ENCODE results near the gene INPP5A. TPM values are rescaled to one million over a fixed set of nuclear protein-coding genes. Genes with fewer than 3 reads are reported as not detected.

Gene INPP5A
- total and polyA plus RNA-seq, 4 donors = 12.4 to 39.9 (median 28.2) TPM

DNA sequence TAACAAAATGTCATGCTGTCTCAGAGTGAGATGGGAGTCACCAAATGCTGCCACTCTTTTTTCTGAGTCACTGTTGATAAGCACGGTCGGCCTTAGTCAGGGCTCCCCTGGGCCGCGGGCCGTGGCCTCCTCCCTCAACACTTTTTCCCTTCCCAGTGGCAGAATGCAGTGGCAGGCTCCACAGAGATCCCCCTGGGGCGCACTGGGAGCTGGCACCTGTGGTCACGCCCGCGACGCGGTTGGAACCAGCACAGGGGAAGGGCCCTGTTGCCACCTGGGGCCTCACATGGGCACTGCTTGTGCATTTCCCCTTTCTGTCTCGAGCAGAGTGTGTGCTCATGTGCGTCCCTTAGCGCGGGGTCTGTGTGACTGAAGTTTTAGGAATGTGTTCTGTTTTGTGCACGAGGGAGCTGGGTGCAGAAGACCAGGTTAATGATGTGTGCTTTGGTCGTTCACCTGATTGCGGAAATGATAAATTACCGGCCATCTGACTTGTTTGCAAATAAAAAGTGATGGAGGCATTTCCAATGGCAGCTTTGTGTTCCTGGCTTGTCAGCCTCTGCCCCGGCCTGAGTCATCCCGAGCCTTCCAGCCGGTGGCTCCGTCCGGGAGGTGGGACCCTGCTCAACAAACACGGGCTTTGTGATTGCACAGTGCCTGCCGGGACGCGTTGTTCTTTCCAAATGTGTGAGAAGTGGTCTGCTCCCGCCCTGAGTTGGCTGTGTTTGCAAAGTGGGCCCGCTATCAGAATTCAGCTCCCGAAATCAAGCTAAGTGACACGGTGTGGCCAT lies 147.7 kb downstream of the INPP5A start:
- ATAC-seq (ENCODE audit: insufficient read depth, low FRiP score) (peak; percentile 78), DNase-seq (peak; percentile 23 to 44 (median 36))
- Histone ChIP-seq H3K4me3 (no peak overlapping the region), H3K27me3 (ENCODE audit: control insufficient read depth in 3 of 3, insufficient read depth in 3 of 3, low read length in 2 of 3) (no peaks in the 10 kb centered on the region), H3K9ac (ENCODE audit: insufficient read depth in 1 of 2, low read length in 2 of 2) (no peak overlapping the region), H3K4me1 (ENCODE audit: control insufficient read depth in 5 of 5, insufficient read depth in 5 of 5, low read length in 5 of 5) (peaks cover 0 to 12% (median 4%) of the 10 kb centered on the region in 5 donors), H3K9me3 (ENCODE audit: control insufficient read depth in 4 of 4, insufficient read depth in 3 of 4, low read length in 3 of 4) (no peaks in the 10 kb centered on the region), H3K27ac (ENCODE audit: low read depth in 1 of 2, low read length in 1 of 2) (peak overlapping the region in 1 of 2 donors; percentile 5), H3K36me3 (ENCODE audit: control insufficient read depth in 4 of 4, insufficient read depth in 4 of 4, low read length in 4 of 4) (peaks cover 0 to 4% (median under 1%) of the 10 kb centered on the region in 4 donors)
- TF ChIP-seq, protein P1, sequence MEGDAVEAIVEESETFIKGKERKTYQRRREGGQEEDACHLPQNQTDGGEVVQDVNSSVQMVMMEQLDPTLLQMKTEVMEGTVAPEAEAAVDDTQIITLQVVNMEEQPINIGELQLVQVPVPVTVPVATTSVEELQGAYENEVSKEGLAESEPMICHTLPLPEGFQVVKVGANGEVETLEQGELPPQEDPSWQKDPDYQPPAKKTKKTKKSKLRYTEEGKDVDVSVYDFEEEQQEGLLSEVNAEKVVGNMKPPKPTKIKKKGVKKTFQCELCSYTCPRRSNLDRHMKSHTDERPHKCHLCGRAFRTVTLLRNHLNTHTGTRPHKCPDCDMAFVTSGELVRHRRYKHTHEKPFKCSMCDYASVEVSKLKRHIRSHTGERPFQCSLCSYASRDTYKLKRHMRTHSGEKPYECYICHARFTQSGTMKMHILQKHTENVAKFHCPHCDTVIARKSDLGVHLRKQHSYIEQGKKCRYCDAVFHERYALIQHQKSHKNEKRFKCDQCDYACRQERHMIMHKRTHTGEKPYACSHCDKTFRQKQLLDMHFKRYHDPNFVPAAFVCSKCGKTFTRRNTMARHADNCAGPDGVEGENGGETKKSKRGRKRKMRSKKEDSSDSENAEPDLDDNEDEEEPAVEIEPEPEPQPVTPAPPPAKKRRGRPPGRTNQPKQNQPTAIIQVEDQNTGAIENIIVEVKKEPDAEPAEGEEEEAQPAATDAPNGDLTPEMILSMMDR (IDR thresholded peaks at IDR 0.05; ENCODE audit: control extremely low read depth, extremely low read depth) = no peak
- WGBS, 2 donors = 50 to 58% methylated on average over 32 of the region's 32 CpGs

DNA sequence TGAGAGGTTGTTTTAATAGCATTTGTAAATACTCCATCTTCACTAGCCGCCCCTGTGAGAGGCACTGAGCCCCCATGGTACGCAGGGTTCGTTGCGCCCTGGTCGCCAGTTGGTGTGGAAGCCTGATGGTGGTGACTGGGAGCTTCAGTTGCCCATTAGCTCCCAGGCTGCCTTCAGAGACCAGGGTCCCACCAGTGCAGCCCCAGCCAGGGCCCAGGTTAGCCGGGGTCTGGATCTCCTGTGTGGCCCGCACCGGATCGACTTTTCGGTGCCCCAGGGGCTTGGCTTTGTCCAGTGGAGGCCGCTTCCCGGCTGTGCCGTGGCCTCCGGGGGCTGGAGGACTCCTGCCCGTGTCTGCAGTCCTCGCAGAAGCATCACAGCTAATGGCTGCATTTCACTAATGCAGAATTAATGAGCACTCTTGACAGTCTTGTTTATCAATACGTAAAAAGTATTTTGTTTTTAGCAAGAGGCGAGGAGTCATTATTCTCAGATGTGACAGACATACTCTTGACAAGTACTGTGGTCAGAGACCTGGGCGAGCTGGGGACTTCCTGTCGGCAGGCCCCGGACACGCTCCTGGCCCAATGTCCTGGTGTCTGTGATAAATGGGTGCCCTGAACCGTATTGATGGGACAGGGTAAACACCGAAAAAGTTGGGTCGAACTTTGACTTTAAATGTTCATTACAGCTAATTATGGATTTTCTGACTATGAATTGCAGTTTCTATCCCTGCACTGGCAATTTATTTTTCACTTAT lies 148.5 kb downstream of the INPP5A start:
- peak in 1 of 3 donors; percentile 10 for DNase-seq
- H3K36me3 ChIP-seq (ENCODE audit: control insufficient read depth in 4 of 4, insufficient read depth in 4 of 4, low read length in 4 of 4) = peaks cover 0 to 9% (median 7%) of the 10 kb centered on the region in 4 donors
- H3K9ac ChIP-seq (ENCODE audit: insufficient read depth in 1 of 2, low read length in 2 of 2) = no peak overlapping the region
- TF ChIP-seq, protein P1 (IDR thresholded peaks at IDR 0.05; ENCODE audit: control extremely low read depth, extremely low read depth) = no peak
- H3K4me1 ChIP-seq (ENCODE audit: control insufficient read depth in 5 of 5, insufficient read depth in 5 of 5, low read length in 5 of 5) = peaks cover 0 to 12% (median 4%) of the 10 kb centered on the region in 5 donors
- no peak for ATAC-seq (ENCODE audit: insufficient read depth, low FRiP score)
- H3K4me3 ChIP-seq = no peak overlapping the region
- WGBS, 2 donors = 86 to 91% methylated on average over 24 to 25 of the region's 25 CpGs
- H3K27ac ChIP-seq (ENCODE audit: low read depth in 1 of 2, low read length in 1 of 2) = no peak overlapping the region
- H3K27me3 ChIP-seq (ENCODE audit: control insufficient read depth in 3 of 3, insufficient read depth in 3 of 3, low read length in 2 of 3) = no peaks in the 10 kb centered on the region
- peaks cover 0 to 4% (median 0%) of the 10 kb centered on the region in 4 donors for H3K9me3 ChIP-seq (ENCODE audit: control insufficient read depth in 4 of 4, insufficient read depth in 3 of 4, low read length in 3 of 4)

DNA sequence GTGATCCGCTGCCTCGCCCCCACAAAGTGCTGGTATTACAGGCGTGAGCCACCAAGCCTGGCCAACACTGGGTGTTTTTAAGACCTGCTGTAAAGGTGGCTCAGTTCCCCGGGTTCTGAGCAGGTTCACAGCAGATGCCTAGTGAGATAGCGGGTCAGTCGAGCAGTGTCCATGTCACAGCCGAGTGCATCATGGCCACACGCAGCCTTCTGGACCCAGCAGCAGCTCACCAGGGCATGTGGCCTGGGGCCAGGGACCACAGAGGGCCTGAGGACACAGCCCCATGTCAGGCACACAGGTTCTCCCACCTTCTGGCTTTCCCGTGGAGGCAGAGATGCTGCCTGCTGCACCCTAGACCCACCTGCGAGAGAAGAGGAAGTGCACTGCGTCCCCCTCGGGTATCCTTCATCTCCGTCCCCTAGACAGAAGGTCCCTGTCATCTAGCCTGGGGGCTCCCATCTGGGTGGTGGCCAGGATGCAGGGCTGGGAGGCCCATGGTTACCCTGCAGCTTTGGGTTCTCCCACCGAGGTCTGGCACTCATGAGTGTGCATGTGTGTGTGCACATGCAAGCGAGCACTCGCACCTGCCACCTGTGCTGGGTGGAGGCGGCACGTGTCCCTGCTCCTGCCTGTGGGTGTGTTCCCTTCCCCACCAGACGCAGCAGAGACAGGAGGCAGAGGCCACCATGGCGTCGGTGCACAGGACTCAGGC lies 149.8 kb downstream of the INPP5A start:
- Histone ChIP-seq H3K27me3 (ENCODE audit: control insufficient read depth in 3 of 3, insufficient read depth in 3 of 3, low read length in 2 of 3) (no peaks in the 10 kb centered on the region), H3K36me3 (ENCODE audit: control insufficient read depth in 4 of 4, insufficient read depth in 4 of 4, low read length in 4 of 4) (peaks cover 0 to 14% (median 8%) of the 10 kb centered on the region in 4 donors), H3K27ac (ENCODE audit: low read depth in 1 of 2, low read length in 1 of 2) (no peak overlapping the region), H3K9me3 (ENCODE audit: control insufficient read depth in 4 of 4, insufficient read depth in 3 of 4, low read length in 3 of 4) (peaks cover 0 to 7% (median 0%) of the 10 kb centered on the region in 4 donors), H3K4me3 (no peak overlapping the region), H3K9ac (ENCODE audit: insufficient read depth in 1 of 2, low read length in 2 of 2) (no peak overlapping the region), H3K4me1 (ENCODE audit: control insufficient read depth in 5 of 5, insufficient read depth in 5 of 5, low read length in 5 of 5) (peaks cover 0 to 12% (median 4%) of the 10 kb centered on the region in 5 donors)
- ATAC-seq (ENCODE audit: insufficient read depth, low FRiP score) (no peak), DNase-seq (peak in 1 of 3 donors; percentile 6)
- WGBS, 2 donors = 95 to 96% methylated on average over 21 of the region's 21 CpGs
- TF ChIP-seq, protein P1 (IDR thresholded peaks at IDR 0.05; ENCODE audit: control extremely low read depth, extremely low read depth) = no peak
